Tibial artery (tissue), 4 donors: Measurements from ENCODE around the gene EFNA5.

Experiments
- DNase-seq, 2 donors: peaks; one replicate each; pipeline ENCODE4 v3.0.0-alpha.2; 2019
- H3K27ac ChIP-seq, 2 donors: fragments of 200-600 bp; sonication (generic) in 1 of 2; 1 replicate in 1 of 2; 2 replicates in 1 of 2; pipeline ENCODE4 v1.5.1; 2018 to 2019; ENCODE audit warnings: mild to moderate bottlenecking in 1 of 2
- H3K27me3 ChIP-seq, 2 donors: fragments of 200-600 bp; sonication (generic) in 1 of 2; one replicate each; pipeline versions ENCODE4 v1.5.1 to v1.6.0; 2016 to 2019
- H3K36me3 ChIP-seq, 3 donors: fragments of 200-600 bp; sonication (generic) in 2 of 3; one replicate each; pipeline ENCODE4 v1.5.1; 2016 to 2019; ENCODE audit warnings: mild to moderate bottlenecking in 2 of 3
- H3K4me1 ChIP-seq, 4 donors: fragments of 200-600 bp; sonication (generic) in 2 of 4; 1 replicate in 3 of 4; 2 replicates in 1 of 4; pipeline ENCODE4 v1.5.1; 2016 to 2019
- H3K4me3 ChIP-seq, 2 donors: fragments of 200-600 bp; sonication (generic) in 1 of 2; 1 replicate in 1 of 2; 2 replicates in 1 of 2; pipeline ENCODE4 v1.5.1; 2018 to 2019; ENCODE audit warnings: mild to moderate bottlenecking in 2 of 2
- H3K9me3 ChIP-seq, 3 donors: fragments of 200-600 bp; sonication (generic) in 1 of 3; one replicate each; pipeline ENCODE4 v1.5.1; 2016 to 2019
- CTCF ChIP-seq, 2 experiments: fragments of 200-600 bp in 1 of 2; fragments of 450-650 bp in 1 of 2; IDR thresholded peaks; one replicate each; pipeline ENCODE4 v1.5.1; 2017 to 2019; ENCODE audit warnings: antibody characterized with exemption in 2 of 2, mild to moderate bottlenecking in 1 of 2, moderate library complexity in 1 of 2
- intact Hi-C: fragments of 100-400 bp; cut with DNase I; formaldehyde crosslinking; loops from one replicate; pipeline ENCODE4 v1.15.0; 2023; ENCODE audit warnings: low total_unique reads

EFNA5 gene

GRCh38 chr5:107381189-107381856 lies 289.4 kb downstream of the EFNA5 start:
- no peak overlapping the region for H3K4me3 ChIP-seq
- H3K27ac ChIP-seq, result no peak overlapping the region
- TF ChIP-seq CTCF (IDR thresholded peaks at IDR 0.05), result no peak
- H3K36me3 ChIP-seq, result peaks cover 0 to 8% (median 0%) of the 10 kb centered on the region in 3 donors
- H3K4me1 ChIP-seq, result no peaks in the 10 kb centered on the region
- H3K9me3 ChIP-seq, result no peaks in the 10 kb centered on the region
- DNase-seq, result no peak
- intact Hi-C loops, result no loop called here
- H3K27me3 ChIP-seq, result no peaks in the 10 kb centered on the region

- DNase-seq, result no peak
- H3K4me3 ChIP-seq, result no peak overlapping the region
- no peak overlapping the region for H3K27ac ChIP-seq
- intact Hi-C loops, result no loop called here
- H3K9me3 ChIP-seq, result no peaks in the 10 kb centered on the region
- TF ChIP-seq CTCF (IDR thresholded peaks at IDR 0.05), result no peak
- H3K36me3 ChIP-seq, result peaks cover 0 to 8% (median 0%) of the 10 kb centered on the region in 3 donors
- H3K27me3 ChIP-seq, result no peaks in the 10 kb centered on the region
- H3K4me1 ChIP-seq, result no peaks in the 10 kb centered on the region
Measured at GRCh38 chr5:107380654-107381053, 290.1 kb downstream of the EFNA5 start.

- no peaks in the 10 kb centered on the region for H3K27me3 ChIP-seq
- H3K27ac ChIP-seq, result no peak overlapping the region
- intact Hi-C loops, result no loop called here
- H3K9me3 ChIP-seq, result no peaks in the 10 kb centered on the region
- no peak for TF ChIP-seq CTCF (IDR thresholded peaks at IDR 0.05)
- peaks cover 0 to 1% (median 0%) of the 10 kb centered on the region in 4 donors for H3K4me1 ChIP-seq
- peaks cover 0 to 8% (median 0%) of the 10 kb centered on the region in 3 donors for H3K36me3 ChIP-seq
- H3K4me3 ChIP-seq, result no peak overlapping the region
- DNase-seq, result no peak
Measured at GRCh38 chr5:107378218-107378899, 292.4 kb downstream of the EFNA5 start.

GRCh38 chr5:107377277-107377609 lies 293.5 kb downstream of the EFNA5 start:
- no peak for DNase-seq
- Histone ChIP-seq H3K36me3 (peaks cover 0 to 8% (median 0%) of the 10 kb centered on the region in 3 donors), H3K27me3 (no peaks in the 10 kb centered on the region), H3K4me1 (peaks cover 0 to 8% (median 0%) of the 10 kb centered on the region in 4 donors), H3K4me3 (no peak overlapping the region), H3K27ac (no peak overlapping the region), H3K9me3 (no peaks in the 10 kb centered on the region)
- intact Hi-C loops, result no loop called here
- no peak for TF ChIP-seq CTCF (IDR thresholded peaks at IDR 0.05)

GRCh38 chr5:107376546-107377276 lies 294.0 kb downstream of the EFNA5 start:
- H3K4me3 ChIP-seq, result no peak overlapping the region
- intact Hi-C loops, result no loop called here
- H3K4me1 ChIP-seq, result peaks cover 0 to 8% (median 0%) of the 10 kb centered on the region in 4 donors
- no peak for TF ChIP-seq CTCF (IDR thresholded peaks at IDR 0.05)
- no peaks in the 10 kb centered on the region for H3K27me3 ChIP-seq
- H3K36me3 ChIP-seq, result peaks cover 0 to 8% (median 0%) of the 10 kb centered on the region in 3 donors
- H3K27ac ChIP-seq, result no peak overlapping the region
- DNase-seq, result no peak
- no peaks in the 10 kb centered on the region for H3K9me3 ChIP-seq
